HFF-Myc (cell line): ENCODE results near the gene NCKAP5.

Source experiments
- DNase-seq: peaks from one replicate; pipeline ENCODE4 v3.0.0-alpha.2; 2011; ENCODE audit warnings: low read depth; ENCODE audit errors: extremely low read depth
- H3K4me3 ChIP-seq: replicated peaks from 2 replicates; pipeline ENCODE4 v1.5.1; 2011; ENCODE audit warnings: low read depth, mild to moderate bottlenecking, control low read depth, low read length
- TF ChIP-seq, protein P1 (sequence below): IDR thresholded peaks from 2 replicates; pipeline ENCODE4 v1.5.1; 2012; ENCODE audit warnings: mild to moderate bottlenecking, low read depth, low read length, control low read depth; ENCODE audit errors: missing control alignments

The NCKAP5 gene

DNA sequence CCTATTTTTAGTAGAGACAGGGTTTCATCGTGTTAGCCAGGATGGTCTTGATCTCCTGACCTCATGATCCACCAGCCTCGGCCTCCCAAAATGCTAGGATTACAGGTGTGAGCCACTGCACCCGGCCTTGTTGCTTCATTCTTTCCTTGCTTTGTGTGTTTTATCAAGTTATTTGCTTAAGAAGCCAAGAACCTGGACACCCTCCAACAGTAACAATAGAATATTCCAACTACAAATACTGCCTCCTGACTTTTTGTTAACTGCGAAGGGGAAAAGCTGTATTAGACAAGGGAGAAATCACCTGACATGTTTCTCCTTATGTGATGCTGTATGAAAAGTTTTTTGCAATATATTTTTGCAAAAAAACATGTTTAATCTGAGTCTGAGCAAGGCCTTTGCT is 297.2 kb downstream of the NCKAP5 start:
- TF ChIP-seq, protein P1, sequence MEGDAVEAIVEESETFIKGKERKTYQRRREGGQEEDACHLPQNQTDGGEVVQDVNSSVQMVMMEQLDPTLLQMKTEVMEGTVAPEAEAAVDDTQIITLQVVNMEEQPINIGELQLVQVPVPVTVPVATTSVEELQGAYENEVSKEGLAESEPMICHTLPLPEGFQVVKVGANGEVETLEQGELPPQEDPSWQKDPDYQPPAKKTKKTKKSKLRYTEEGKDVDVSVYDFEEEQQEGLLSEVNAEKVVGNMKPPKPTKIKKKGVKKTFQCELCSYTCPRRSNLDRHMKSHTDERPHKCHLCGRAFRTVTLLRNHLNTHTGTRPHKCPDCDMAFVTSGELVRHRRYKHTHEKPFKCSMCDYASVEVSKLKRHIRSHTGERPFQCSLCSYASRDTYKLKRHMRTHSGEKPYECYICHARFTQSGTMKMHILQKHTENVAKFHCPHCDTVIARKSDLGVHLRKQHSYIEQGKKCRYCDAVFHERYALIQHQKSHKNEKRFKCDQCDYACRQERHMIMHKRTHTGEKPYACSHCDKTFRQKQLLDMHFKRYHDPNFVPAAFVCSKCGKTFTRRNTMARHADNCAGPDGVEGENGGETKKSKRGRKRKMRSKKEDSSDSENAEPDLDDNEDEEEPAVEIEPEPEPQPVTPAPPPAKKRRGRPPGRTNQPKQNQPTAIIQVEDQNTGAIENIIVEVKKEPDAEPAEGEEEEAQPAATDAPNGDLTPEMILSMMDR, result no peak
- no peak for DNase-seq
- no peak overlapping the region for H3K4me3 ChIP-seq

DNA sequence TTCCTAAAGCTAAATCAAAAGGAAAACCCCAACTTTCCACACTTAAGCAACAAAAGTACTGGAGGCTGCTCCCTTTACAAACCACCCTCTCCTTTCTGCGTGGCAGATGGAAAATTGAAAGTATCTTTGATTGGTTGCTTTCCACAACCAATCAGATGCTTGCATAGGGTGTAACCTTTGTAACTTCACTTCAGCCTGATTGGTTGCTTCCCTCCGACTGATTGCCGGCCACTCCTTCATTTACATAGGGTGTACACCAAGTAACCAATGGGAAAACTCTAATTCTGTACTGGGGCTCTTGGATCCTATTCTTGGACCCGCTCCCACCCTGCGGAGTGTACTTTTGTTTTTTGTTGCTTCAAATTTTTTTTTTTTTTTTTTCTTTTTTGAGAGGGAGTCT is 297.7 kb downstream of the NCKAP5 start:
- no peak for DNase-seq
- TF ChIP-seq, protein P1, result no peak
- H3K4me3 ChIP-seq, result no peak overlapping the region

DNA sequence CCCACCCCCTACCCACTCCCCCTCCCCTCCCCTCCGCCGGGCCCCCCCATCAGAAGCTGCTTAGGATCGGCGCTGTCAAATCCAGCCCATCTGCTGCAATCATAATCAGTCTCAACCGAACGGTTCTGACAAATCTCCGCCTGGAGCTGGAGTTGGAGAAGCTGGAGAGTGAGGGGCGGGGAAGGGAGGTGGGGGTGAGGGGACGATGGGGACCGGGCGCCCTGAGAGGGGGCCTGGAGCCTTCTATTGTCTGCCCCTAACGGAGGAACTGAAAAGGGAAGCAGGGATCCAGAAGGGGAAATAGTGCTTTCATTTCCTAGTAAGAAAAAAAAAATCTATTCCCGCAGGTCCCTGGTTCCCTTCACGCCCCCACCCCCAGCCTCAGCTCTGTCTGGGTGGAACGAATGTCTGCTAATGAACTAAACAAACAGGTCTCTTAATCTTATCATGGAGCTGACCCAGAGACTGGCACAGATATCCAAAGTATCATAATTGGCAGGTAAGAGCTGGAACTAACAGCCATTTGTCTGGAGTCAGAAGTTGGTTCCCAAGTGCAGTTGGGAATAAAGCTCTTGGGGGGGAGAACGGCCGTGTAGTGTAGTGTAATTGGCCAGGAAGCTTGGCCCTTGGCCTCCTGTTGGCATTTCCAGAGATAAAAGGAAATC is 301.2 kb downstream of the NCKAP5 start:
- TF ChIP-seq, protein P1, result no peak
- no peak for DNase-seq
- H3K4me3 ChIP-seq, result peak overlapping the region; percentile 32; the same call in 1 of the 2 replicates

DNA sequence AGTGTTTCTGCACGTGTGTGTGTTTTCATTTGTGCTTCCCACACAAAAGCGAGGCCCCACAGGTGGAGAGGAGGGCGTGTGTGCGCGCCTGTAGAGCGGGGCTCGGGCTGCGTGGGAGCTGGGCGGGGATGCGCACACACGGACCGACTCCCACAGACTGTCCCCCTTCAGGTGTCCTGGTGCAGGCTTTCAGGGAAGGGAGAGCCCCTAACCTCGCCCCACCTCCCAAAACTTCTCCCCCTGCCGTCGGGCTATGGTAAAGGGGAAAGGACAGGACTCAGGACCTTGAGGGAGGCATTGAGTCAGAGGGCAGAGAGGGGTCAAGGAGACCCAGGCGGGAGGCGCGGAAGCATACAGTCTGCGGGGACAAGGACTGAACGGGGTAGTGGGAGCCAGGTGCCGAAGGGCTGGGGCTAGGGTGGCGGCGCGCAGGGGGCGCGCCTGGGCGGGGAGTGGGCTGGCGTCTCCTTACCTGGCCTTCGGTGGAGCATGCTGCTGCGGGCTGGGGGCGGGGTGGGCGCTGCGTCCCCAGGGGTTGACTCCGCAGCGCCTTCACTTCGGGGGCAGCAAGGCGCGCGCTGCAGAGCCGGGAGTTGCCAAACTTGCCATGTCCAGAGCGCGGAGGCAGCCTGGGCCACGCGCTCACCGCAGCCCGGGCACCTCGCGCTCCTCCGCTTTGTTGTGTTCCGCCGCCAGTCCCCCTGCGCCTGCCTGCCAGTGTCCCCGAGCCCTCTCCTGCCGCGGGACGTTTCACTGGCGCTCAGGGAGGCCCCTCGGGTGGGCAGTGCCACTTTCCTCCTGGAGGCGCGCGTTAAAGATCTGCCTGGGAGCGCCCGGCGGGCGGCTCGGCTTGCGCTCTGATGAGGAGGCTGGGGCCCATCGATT is 302.0 kb downstream of the NCKAP5 start:
- H3K4me3 ChIP-seq, result peak overlapping the region; percentile 32
- TF ChIP-seq, protein P1, result no peak
- no peak for DNase-seq

DNA sequence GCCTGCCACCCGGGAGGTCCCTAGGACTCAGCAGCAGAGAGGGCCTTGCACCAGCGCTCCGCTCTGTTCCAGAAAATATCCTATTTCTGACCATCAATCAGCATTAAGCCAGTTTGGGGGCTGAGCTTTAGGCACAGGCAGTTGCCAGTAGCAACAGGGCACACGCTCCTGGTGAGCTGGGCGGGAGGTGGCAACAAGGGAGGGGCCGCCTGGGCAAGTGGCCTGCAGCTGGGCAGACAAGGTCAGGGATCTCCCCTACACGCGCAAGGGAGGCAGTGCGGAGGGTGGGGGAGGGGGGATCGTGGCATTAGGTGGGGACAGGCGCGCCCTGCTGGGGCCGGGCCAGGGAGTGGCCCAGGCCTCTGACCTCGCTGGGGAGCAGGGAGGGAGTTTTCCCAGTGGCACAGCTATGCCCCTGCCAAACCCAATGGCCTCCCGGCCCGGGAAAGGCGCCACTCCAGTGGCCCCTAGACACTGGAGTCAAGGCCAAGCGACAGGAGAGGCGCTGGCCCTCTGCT is 302.8 kb downstream of the NCKAP5 start:
- TF ChIP-seq, protein P1, result no peak
- DNase-seq, result no peak
- H3K4me3 ChIP-seq, result no peak overlapping the region

DNA sequence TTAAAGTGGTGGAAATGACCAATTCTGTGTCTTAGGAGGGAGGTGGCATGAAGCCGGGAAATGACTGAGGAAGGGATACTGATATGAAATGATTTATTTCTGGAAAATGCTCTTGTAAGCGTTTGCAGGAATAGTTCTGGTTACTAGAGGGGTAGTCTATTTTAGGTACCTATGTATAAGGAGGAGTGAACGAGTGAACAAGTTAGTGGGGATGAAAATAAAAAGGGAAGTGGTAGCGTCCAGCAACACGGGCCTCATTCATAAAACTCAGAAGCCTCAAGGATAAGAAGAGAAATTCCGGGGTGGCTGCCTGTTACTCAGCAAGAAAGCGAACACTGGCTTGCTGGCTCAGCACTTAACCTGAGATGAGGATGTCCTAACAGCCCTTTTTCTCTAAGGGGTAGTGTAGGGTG is 303.3 kb downstream of the NCKAP5 start:
- TF ChIP-seq, protein P1, result no peak
- no peak overlapping the region for H3K4me3 ChIP-seq
- no peak for DNase-seq
